PFSK-1 (cell line): ENCODE measurements around the gene GSTM5.

Experiments
- POLR2AphosphoS5 ChIP-seq: IDR thresholded peaks from 2 replicates; pipeline ENCODE4 v1.6.1; 2012; ENCODE audit warnings: low read depth, mild to moderate bottlenecking, control low read depth, low read length, moderate library complexity
- SIN3A ChIP-seq: IDR thresholded peaks from 2 replicates; pipeline ENCODE4 v1.6.1; 2012; ENCODE audit warnings: mild to moderate bottlenecking, low read length, moderate library complexity, borderline replicate concordance; ENCODE audit not compliant: insufficient read depth

- TF ChIP-seq SIN3A (no peak), POLR2AphosphoS5 (no peak)
Measured at GRCh38 chr1:109762821-109763645, 51.0 kb downstream of the GSTM5 start.
